ENCODE measurements around the gene FCRL5. TPM values are rescaled to one million over a fixed set of nuclear protein-coding genes. Genes with fewer than 3 reads are reported as not detected.

FCRL5 gene
- total RNA-seq, 1 experiment from 2014 or later, result not detected

DNA sequence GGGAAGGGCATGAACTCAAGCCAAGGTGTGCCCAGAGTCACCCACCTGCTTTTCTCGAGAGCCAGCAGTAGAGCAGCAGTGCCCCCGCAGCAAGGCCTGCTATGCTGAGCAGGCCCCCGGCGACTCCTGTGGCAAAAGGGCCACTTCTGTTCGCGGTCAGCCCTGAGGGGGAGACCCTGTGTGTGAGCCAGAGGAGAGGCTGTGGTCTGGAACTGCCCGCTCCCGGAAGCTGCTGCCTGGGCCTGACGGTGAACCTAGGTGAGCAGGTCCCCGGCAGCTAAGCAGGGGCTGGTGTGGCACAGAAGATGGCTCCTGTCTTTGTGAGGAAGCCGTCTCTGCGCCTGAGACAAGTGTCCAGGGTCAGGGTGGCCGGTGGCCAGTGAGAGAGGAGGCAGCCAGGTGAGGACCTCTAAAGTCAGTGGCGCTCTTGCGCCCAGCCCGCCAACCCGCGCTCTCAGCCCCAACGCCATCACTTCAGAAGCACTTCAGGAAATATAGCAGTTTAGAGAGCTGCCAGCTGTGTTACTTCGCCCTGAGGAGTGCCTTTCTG is 31.9 kb downstream of the FCRL5 start:
- intact Hi-C loops (cut with micrococcal nuclease; ENCODE audit: unreplicated experiment), result no loop called here
- Histone ChIP-seq H3F3A (ENCODE audit: insufficient read depth, low read depth) (no peaks in the 10 kb centered on the region), H3K27ac (no peak overlapping the region), H3K9me3 (ENCODE audit: insufficient read depth, low read depth) (no peaks in the 10 kb centered on the region), H3K4me2 (no peak overlapping the region), H3K4me1 (replicated peaks; ENCODE audit: insufficient read depth) (no peaks in the 10 kb centered on the region), H3K27me3 (ENCODE audit: insufficient read depth, low read depth) (peaks cover 8% of the 10 kb centered on the region; the same call in 1 of the 2 replicates), H3K4me3 (no peak overlapping the region), H3K36me3 (ENCODE audit: low read depth) (no peaks in the 10 kb centered on the region), H3K79me2 (ENCODE audit: low read depth) (no peaks in the 10 kb centered on the region), H3K9me2 (ENCODE audit: insufficient read depth) (no peaks in the 10 kb centered on the region), H4K20me1 (ENCODE audit: insufficient read depth) (no peaks in the 10 kb centered on the region), H2AFZ (no peak overlapping the region)
- no peak for DNase-seq
- ChIA-PET CTCF (no interaction called here), POLR2A (ENCODE audit: unreplicated experiment) (no interaction called here)
- TF ChIP-seq, protein P1, sequence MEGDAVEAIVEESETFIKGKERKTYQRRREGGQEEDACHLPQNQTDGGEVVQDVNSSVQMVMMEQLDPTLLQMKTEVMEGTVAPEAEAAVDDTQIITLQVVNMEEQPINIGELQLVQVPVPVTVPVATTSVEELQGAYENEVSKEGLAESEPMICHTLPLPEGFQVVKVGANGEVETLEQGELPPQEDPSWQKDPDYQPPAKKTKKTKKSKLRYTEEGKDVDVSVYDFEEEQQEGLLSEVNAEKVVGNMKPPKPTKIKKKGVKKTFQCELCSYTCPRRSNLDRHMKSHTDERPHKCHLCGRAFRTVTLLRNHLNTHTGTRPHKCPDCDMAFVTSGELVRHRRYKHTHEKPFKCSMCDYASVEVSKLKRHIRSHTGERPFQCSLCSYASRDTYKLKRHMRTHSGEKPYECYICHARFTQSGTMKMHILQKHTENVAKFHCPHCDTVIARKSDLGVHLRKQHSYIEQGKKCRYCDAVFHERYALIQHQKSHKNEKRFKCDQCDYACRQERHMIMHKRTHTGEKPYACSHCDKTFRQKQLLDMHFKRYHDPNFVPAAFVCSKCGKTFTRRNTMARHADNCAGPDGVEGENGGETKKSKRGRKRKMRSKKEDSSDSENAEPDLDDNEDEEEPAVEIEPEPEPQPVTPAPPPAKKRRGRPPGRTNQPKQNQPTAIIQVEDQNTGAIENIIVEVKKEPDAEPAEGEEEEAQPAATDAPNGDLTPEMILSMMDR (conservative IDR thresholded peaks at IDR 0.05), result no peak
- TF ChIP-seq EZH2 (IDR thresholded peaks at IDR 0.05; ENCODE audit: low read depth), result no peak
- BruUV-seq (replicated peaks), result no TSS peak

DNA sequence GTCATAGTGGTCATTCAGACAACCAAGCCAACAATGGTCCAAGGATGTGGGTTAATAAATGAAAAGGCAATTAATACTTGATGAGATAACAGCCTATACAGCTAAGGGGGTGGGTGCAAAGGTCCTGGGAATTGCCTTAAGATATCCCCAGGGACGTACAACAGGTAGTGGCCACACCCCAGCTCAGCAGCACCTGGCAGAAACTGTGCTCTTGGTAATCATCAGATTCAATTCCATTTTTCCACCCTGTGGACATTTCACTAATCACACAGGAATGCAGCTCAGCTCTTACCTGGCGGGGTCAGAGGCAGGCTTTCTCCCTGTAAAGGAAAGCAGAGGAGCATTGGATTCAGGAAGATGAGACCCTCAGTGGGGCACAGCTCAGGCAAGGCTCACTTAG is 32.9 kb downstream of the FCRL5 start:
- H3F3A ChIP-seq (ENCODE audit: insufficient read depth, low read depth), result no peaks in the 10 kb centered on the region
- no peaks in the 10 kb centered on the region for H3K36me3 ChIP-seq (ENCODE audit: low read depth)
- intact Hi-C loops (cut with micrococcal nuclease; ENCODE audit: unreplicated experiment), result no loop called here
- no peaks in the 10 kb centered on the region for H3K79me2 ChIP-seq (ENCODE audit: low read depth)
- H3K9me2 ChIP-seq (ENCODE audit: insufficient read depth), result no peaks in the 10 kb centered on the region
- ChIA-PET POLR2A (ENCODE audit: unreplicated experiment) (no interaction called here), CTCF (no interaction called here)
- TF ChIP-seq, protein P1 (conservative IDR thresholded peaks at IDR 0.05), result no peak
- TF ChIP-seq EZH2 (IDR thresholded peaks at IDR 0.05; ENCODE audit: low read depth), result no peak
- peaks cover 8% of the 10 kb centered on the region; the same call in 1 of the 2 replicates for H3K27me3 ChIP-seq (ENCODE audit: insufficient read depth, low read depth)
- no peaks in the 10 kb centered on the region for H4K20me1 ChIP-seq (ENCODE audit: insufficient read depth)
- no peaks in the 10 kb centered on the region for H3K9me3 ChIP-seq (ENCODE audit: insufficient read depth, low read depth)
- no peak overlapping the region for H3K27ac ChIP-seq
- no peak overlapping the region for H3K4me3 ChIP-seq
- H2AFZ ChIP-seq, result no peak overlapping the region
- no peak for DNase-seq
- H3K4me2 ChIP-seq, result no peak overlapping the region
- no TSS peak for BruUV-seq (replicated peaks)
- no peaks in the 10 kb centered on the region for H3K4me1 ChIP-seq (replicated peaks; ENCODE audit: insufficient read depth)

DNA sequence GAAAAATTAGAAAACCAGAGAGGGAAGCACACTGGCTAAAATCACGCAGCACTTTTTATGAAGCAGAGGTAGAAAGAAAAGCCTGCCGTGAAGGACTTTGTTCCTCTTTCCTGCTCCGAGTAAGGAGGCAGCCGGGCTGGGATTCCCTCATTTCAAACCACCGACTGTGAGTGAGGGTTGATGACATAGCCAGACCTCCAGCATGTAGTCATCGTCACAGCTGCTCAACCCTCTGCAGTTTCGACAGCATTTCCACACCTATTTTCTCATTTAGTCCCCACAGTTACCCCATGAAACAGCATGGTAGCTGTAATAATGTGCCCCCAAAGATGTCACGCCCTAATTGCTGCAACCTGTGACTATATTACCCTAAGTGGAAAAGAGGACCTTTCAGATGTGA is 35.3 kb downstream of the FCRL5 start:
- Histone ChIP-seq H3K4me2 (no peak overlapping the region), H4K20me1 (ENCODE audit: insufficient read depth) (no peaks in the 10 kb centered on the region), H3K27ac (no peak overlapping the region), H3K4me1 (replicated peaks; ENCODE audit: insufficient read depth) (no peaks in the 10 kb centered on the region), H3F3A (ENCODE audit: insufficient read depth, low read depth) (no peaks in the 10 kb centered on the region), H3K27me3 (ENCODE audit: insufficient read depth, low read depth) (peaks cover 7% of the 10 kb centered on the region; the same call in 1 of the 2 replicates), H3K36me3 (ENCODE audit: low read depth) (no peaks in the 10 kb centered on the region), H3K4me3 (no peak overlapping the region), H3K79me2 (ENCODE audit: low read depth) (no peaks in the 10 kb centered on the region), H3K9me2 (ENCODE audit: insufficient read depth) (no peaks in the 10 kb centered on the region), H3K9me3 (ENCODE audit: insufficient read depth, low read depth) (no peaks in the 10 kb centered on the region), H2AFZ (no peak overlapping the region)
- DNase-seq, result no peak
- intact Hi-C loops (cut with micrococcal nuclease; ENCODE audit: unreplicated experiment), result no loop called here
- ChIA-PET POLR2A (ENCODE audit: unreplicated experiment) (no interaction called here), CTCF (no interaction called here)
- no TSS peak for BruUV-seq (replicated peaks)
- TF ChIP-seq, protein P1 (conservative IDR thresholded peaks at IDR 0.05), result no peak
- no peak for TF ChIP-seq EZH2 (IDR thresholded peaks at IDR 0.05; ENCODE audit: low read depth)
